Caco-2 (cell line): ENCODE measurements around the gene FGF6. TPM values are rescaled to one million over a fixed set of nuclear protein-coding genes. Genes with fewer than 3 reads are reported as not detected.

Source experiments
- BruUV-seq: library from RNA; stranded (reverse); fragments of 400-500 nt; replicated peaks from 2 replicates; lab custom pipeline; 2021; lab: Mats Ljungman, UMichigan
- CTCF ChIA-PET: fragments of 300-600 bp; sonication (Branson Sonifier 250); formaldehyde crosslinking; loops from one replicate; lab custom pipeline; 2022; ENCODE audit warnings: antibody characterized with exemption; lab: Charles Lee
- POLR2A ChIA-PET: fragments of 300-600 bp; sonication (Branson Sonifier 250); formaldehyde crosslinking; loops from one replicate; lab custom pipeline; 2022; ENCODE audit warnings: antibody characterized with exemption; lab: Charles Lee
- DNase-seq, 2 experiments: peaks; one replicate each; pipeline versions ENCODE4 v3.0.0 to v3.0.0-alpha.2; 2020 to 2022
- H3K27me3 ChIP-seq: replicated peaks from 2 replicates; pipeline ENCODE4 v1.6.0; 2011; ENCODE audit warnings: low read length; ENCODE audit not compliant: control insufficient read depth, insufficient read depth
- H3K36me3 ChIP-seq: 2 replicates; pipeline ENCODE4 v1.5.1; 2011; ENCODE audit warnings: low read length; ENCODE audit not compliant: control insufficient read depth, insufficient read depth
- H3K4me1 ChIP-seq: fragments of 250-450 bp; sonication (Bioruptor Pico); 2 replicates; pipeline ENCODE4 v1.5.1; 2020; ENCODE audit warnings: mild to moderate bottlenecking
- H3K4me3 ChIP-seq: 2 replicates; pipeline ENCODE4 v1.5.1; 2011; ENCODE audit warnings: low read depth, mild to moderate bottlenecking, control low read depth, low read length
- H3K9me3 ChIP-seq: fragments of 250-450 bp; sonication (Bioruptor Pico); 2 replicates; pipeline ENCODE4 v1.5.1; 2020; ENCODE audit warnings: mild to moderate bottlenecking, moderate library complexity
- H3K27ac Mint-ChIP-seq: one replicate; pipeline ENCODE4 v1.8.0; 2022; ENCODE audit warnings: mixed read lengths; ENCODE audit not compliant: unreplicated experiment
- H3K27me3 Mint-ChIP-seq: one replicate; pipeline ENCODE4 v1.8.0; 2022; ENCODE audit warnings: mixed read lengths; ENCODE audit not compliant: insufficient read depth, unreplicated experiment
- H3K36me3 Mint-ChIP-seq: one replicate; pipeline ENCODE4 v1.8.0; 2022; ENCODE audit warnings: mild to moderate bottlenecking, mixed read lengths; ENCODE audit not compliant: insufficient read depth, unreplicated experiment
- H3K4me1 Mint-ChIP-seq: one replicate; pipeline ENCODE4 v1.8.0; 2022; ENCODE audit warnings: low read depth, mixed read lengths; ENCODE audit not compliant: unreplicated experiment
- H3K4me3 Mint-ChIP-seq: one replicate; pipeline ENCODE4 v1.8.0; 2022; ENCODE audit warnings: mild to moderate bottlenecking, moderate library complexity, mixed read lengths; ENCODE audit not compliant: unreplicated experiment
- H3K9me3 Mint-ChIP-seq: one replicate; pipeline ENCODE4 v1.8.0; 2022; ENCODE audit warnings: mixed read lengths; ENCODE audit not compliant: unreplicated experiment
- intact Hi-C: fragments of 100-400 bp; cut with micrococcal nuclease; formaldehyde crosslinking; loops from one replicate; pipeline ENCODE4 v1.10.0; 2022; ENCODE audit not compliant: unreplicated experiment
- total RNA-seq: library from RNA; stranded (reverse); gene quantifications from 2 replicates; pipeline ENCODE4 v1.2.3, GENCODE V29; 2022
- TF ChIP-seq, protein P1 (sequence below), 2 experiments: fragments of 200-600 bp in 1 of 2; IDR thresholded peaks; 1 replicate in 1 of 2; 2 replicates in 1 of 2; pipeline versions ENCODE4 v1.5.1 to v1.8.0; 2011 to 2022; ENCODE audit warnings: antibody characterized with exemption in 1 of 2, control low read depth in 1 of 2, inconsistent platforms in 1 of 2, low read depth in 1 of 2, low read length in 1 of 2, mild to moderate bottlenecking in 1 of 2, moderate library complexity in 1 of 2; ENCODE audit not compliant: insufficient read depth in 1 of 2, severe bottlenecking in 1 of 2, unreplicated experiment in 1 of 2

FGF6 gene
- total RNA-seq, 1 experiment from 2014 or later: not detected

DNA sequence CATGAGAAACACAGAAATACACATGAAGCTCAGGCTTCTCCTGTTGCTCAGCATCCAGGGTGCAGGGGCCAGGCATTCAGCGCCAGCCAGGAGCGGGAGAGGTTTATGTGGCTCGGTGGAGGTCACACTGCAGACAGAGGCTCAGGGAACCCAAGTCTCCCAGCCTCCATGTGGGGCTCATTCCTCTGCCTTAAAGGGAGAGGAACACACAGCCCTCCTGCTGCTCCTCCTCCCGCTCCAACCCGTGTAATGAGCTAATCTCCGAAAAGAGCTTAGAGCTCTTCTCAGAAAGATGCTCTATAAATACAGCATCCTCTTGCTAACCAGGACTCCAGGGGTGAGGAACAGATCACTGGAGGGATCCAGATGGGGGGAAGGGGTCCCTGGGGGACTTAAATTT is 28.2 kb downstream of the FGF6 start:
- ChIA-PET CTCF (no interaction called here), POLR2A (no interaction called here)
- DNase-seq: no peak
- Histone ChIP-seq H3K4me1 (0 out of 2 replicates have a peak, but pooled peaks cover 4% of the 10 kb centered on the region), H3K4me3 (no peak overlapping the region), H3K27me3 (peaks cover 1% of the 10 kb centered on the region), H3K9me3 (no peaks in the 10 kb centered on the region), H3K36me3 (no peaks in the 10 kb centered on the region)
- no peak overlapping the region for H3K27ac Mint-ChIP-seq
- H3K27me3 Mint-ChIP-seq: peaks cover 17% of the 10 kb centered on the region
- H3K4me3 Mint-ChIP-seq: no peak overlapping the region
- no peaks in the 10 kb centered on the region for H3K36me3 Mint-ChIP-seq
- no peaks in the 10 kb centered on the region for H3K9me3 Mint-ChIP-seq
- H3K4me1 Mint-ChIP-seq: no peaks in the 10 kb centered on the region
- TF ChIP-seq, protein P1, sequence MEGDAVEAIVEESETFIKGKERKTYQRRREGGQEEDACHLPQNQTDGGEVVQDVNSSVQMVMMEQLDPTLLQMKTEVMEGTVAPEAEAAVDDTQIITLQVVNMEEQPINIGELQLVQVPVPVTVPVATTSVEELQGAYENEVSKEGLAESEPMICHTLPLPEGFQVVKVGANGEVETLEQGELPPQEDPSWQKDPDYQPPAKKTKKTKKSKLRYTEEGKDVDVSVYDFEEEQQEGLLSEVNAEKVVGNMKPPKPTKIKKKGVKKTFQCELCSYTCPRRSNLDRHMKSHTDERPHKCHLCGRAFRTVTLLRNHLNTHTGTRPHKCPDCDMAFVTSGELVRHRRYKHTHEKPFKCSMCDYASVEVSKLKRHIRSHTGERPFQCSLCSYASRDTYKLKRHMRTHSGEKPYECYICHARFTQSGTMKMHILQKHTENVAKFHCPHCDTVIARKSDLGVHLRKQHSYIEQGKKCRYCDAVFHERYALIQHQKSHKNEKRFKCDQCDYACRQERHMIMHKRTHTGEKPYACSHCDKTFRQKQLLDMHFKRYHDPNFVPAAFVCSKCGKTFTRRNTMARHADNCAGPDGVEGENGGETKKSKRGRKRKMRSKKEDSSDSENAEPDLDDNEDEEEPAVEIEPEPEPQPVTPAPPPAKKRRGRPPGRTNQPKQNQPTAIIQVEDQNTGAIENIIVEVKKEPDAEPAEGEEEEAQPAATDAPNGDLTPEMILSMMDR (IDR thresholded peaks at IDR 0.05; ENCODE audit: insufficient read depth in 1 of 2, low read depth in 1 of 2, low read length in 1 of 2, severe bottlenecking in 1 of 2, unreplicated experiment in 1 of 2): no peak
- BruUV-seq: no TSS peak
- intact Hi-C loops: loop anchor here (5.0 kb wide), 1 partner anchor 110 kb away; no protein-coding TSS in a partner anchor

DNA sequence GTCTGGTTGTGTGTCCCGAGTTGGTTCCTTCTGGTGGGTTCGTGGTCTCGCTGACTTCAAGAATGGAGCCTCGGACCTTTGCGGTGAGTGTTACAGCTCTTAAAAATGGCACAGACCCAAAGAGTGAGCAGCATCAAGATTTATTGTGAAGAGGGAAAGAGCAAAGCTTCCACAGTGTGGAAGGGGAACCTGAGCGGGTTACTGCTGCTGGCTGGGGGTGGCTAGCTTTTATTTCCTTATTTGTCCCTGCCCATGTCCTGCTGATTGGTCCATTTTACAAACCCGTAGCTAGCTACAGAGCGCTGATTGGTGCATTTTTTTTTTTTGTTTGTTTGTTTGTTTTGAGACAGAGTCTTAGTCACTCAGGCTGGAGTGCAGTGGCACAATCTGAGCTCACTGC is 29.3 kb downstream of the FGF6 start:
- Mint-ChIP-seq H3K4me3 (no peak overlapping the region), H3K4me1 (no peaks in the 10 kb centered on the region), H3K36me3 (no peaks in the 10 kb centered on the region), H3K27me3 (peaks cover 23% of the 10 kb centered on the region), H3K27ac (no peak overlapping the region), H3K9me3 (no peaks in the 10 kb centered on the region)
- DNase-seq: no peak
- TF ChIP-seq, protein P1 (IDR thresholded peaks at IDR 0.05; ENCODE audit: insufficient read depth in 1 of 2, low read depth in 1 of 2, low read length in 1 of 2, severe bottlenecking in 1 of 2, unreplicated experiment in 1 of 2): no peak
- intact Hi-C loops: loop anchor here (5.0 kb wide), 1 partner anchor 109 kb away; no protein-coding TSS in a partner anchor
- ChIA-PET CTCF (interaction anchor here (1.9 kb wide), 1 partner anchor 13 kb away, joined by 6 read pairs; no protein-coding TSS in a partner anchor), POLR2A (no interaction called here)
- Histone ChIP-seq H3K4me1 (0 out of 2 replicates have a peak, but pooled peaks cover 4% of the 10 kb centered on the region), H3K4me3 (no peak overlapping the region), H3K36me3 (no peaks in the 10 kb centered on the region), H3K27me3 (peaks cover 1% of the 10 kb centered on the region), H3K9me3 (no peaks in the 10 kb centered on the region)
- no TSS peak for BruUV-seq

DNA sequence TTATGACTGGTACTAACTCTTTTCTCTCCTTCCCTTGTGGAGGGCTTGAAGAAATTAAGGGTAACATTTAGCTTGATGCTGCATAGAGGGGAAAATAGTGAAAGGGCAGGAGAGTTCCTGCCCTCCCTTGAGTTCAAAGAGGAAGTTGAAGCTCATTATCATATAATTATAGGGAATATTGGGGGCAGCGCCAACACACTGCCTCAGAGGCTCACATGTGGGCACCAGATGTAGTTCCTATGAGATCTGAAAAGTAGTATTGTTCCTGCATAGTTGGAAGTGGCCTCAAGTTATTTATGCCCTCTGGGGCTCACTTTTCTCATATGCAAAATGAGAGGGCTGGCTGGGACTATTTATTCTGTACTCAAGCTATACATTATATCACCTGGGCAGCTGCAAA is 33.1 kb downstream of the FGF6 start:
- Histone ChIP-seq H3K27me3 (no peaks in the 10 kb centered on the region; the same call in none of the 2 replicates), H3K36me3 (no peaks in the 10 kb centered on the region), H3K9me3 (no peaks in the 10 kb centered on the region), H3K4me3 (no peak overlapping the region), H3K4me1 (0 out of 2 replicates have a peak, but pooled peaks cover 4% of the 10 kb centered on the region)
- POLR2A ChIA-PET: no interaction called here
- H3K27me3 Mint-ChIP-seq: peaks cover 21% of the 10 kb centered on the region
- no TSS peak for BruUV-seq
- H3K4me1 Mint-ChIP-seq: no peaks in the 10 kb centered on the region
- no peaks in the 10 kb centered on the region for H3K9me3 Mint-ChIP-seq
- CTCF ChIA-PET: no interaction called here
- H3K27ac Mint-ChIP-seq: no peak overlapping the region
- TF ChIP-seq, protein P1 (IDR thresholded peaks at IDR 0.05; ENCODE audit: insufficient read depth in 1 of 2, low read depth in 1 of 2, low read length in 1 of 2, severe bottlenecking in 1 of 2, unreplicated experiment in 1 of 2): no peak
- H3K36me3 Mint-ChIP-seq: no peaks in the 10 kb centered on the region
- no peak overlapping the region for H3K4me3 Mint-ChIP-seq
- intact Hi-C loops: no loop called here
- no peak for DNase-seq
